Heart left ventricle (tissue), 16 donors: ENCODE measurements around the gene PRICKLE2. TPM values are rescaled to one million over a fixed set of nuclear protein-coding genes. Genes with fewer than 3 reads are reported as not detected.
A peak's percentile ranks its signal among the peaks of the same experiment; 100 is the strongest.

Experiments
- ATAC-seq, 4 donors: fragments of 200-7000 bp; cut with Tn5 transposase; one replicate each; pipeline ENCODE4 v1.9.1; 2020 to 2022; ENCODE audit warnings: moderate library complexity in 4 of 4, mild to moderate bottlenecking in 3 of 4, moderate number of reproducible peaks in 1 of 4
- DNase-seq, 5 donors: peaks; one replicate each; pipeline ENCODE4 v3.0.0-alpha.2; 2020
- H3K27ac ChIP-seq, 12 donors: fragments of 200-600 bp; sonication (generic) in 4 of 12; one replicate each; pipeline versions ENCODE4 v1.5.0 to v1.8.0; 2016 to 2022; ENCODE audit warnings: mild to moderate bottlenecking in 2 of 12
- H3K27me3 ChIP-seq, 9 donors: fragments of 200-600 bp; sonication (generic) in 2 of 9; one replicate each; pipeline versions ENCODE4 v1.5.1 to v1.8.0; 2016 to 2022; ENCODE audit warnings: mild to moderate bottlenecking in 3 of 9
- H3K36me3 ChIP-seq, 9 donors: fragments of 200-600 bp; sonication (generic) in 2 of 9; one replicate each; pipeline versions ENCODE4 v1.5.0 to v1.8.0; 2018 to 2022; ENCODE audit warnings: mild to moderate bottlenecking in 2 of 9
- H3K4me1 ChIP-seq, 12 donors: fragments of 200-600 bp; sonication (generic) in 4 of 12; one replicate each; pipeline versions ENCODE4 v1.5.0 to v1.8.0; 2016 to 2022; ENCODE audit warnings: mild to moderate bottlenecking in 3 of 12
- H3K4me3 ChIP-seq, 12 donors: fragments of 200-600 bp; sonication (generic) in 4 of 12; one replicate each; pipeline versions ENCODE4 v1.5.0 to v1.8.0; 2017 to 2022; ENCODE audit warnings: mild to moderate bottlenecking in 9 of 12, moderate library complexity in 4 of 12
- H3K9me3 ChIP-seq, 12 donors: fragments of 200-600 bp; sonication (generic) in 4 of 12; one replicate each; pipeline versions ENCODE4 v1.5.0 to v1.8.0; 2016 to 2022; ENCODE audit warnings: mild to moderate bottlenecking in 1 of 12
- POLR2A ChIP-seq, 2 donors: fragments of 450-650 bp; IDR thresholded peaks; one replicate each; pipeline ENCODE4 v1.6.1; 2017; ENCODE audit warnings: antibody characterized with exemption in 2 of 2, mild to moderate bottlenecking in 2 of 2, moderate library complexity in 2 of 2
- WGBS, 4 donors: extraction: QIAGEN DNeasy Blood & Tissue Kit in 2 of 4; methylation state at CpG; one replicate each; pipeline versions ENCODE4 v1.1.5 to v1.1.7; 2013 to 2018; 5-methylcytosine and 5-hydroxymethylcytosine counted together
- intact Hi-C, 10 donors: fragments of 100-400 bp; cut with DNase I; formaldehyde crosslinking; loops; one replicate each; pipeline versions ENCODE4 v1.11.1 to v1.14.2; 2022
- polyA plus RNA-seq, 2 donors: library from polyadenylated mRNA; stranded (reverse); fragments of 200-250 nt; gene quantifications; one replicate each; pipeline ENCODE4 v1.2.3, GENCODE V29; 2013
- total RNA-seq, 9 donors: library from RNA; depleted of rRNA in 2 of 9; stranded (reverse); fragments of >200 nt in 2 of 9; fragmentation: NEBNext Ultra II Directional in 3 of 9; extraction: Animal tissue kit (Norgen Biotek cat#: 25700) in 3 of 9; gene quantifications; one replicate each; pipeline versions ENCODE4 v1.1.0 to v1.2.4, GENCODE V29; 2016 to 2023
- TF ChIP-seq, protein P1 (sequence below), 12 donors: fragments of 200-600 bp; sonication (generic) in 4 of 12; IDR thresholded peaks; one replicate each; pipeline versions ENCODE4 v1.5.0 to v1.8.0; 2018 to 2022; ENCODE audit warnings: antibody characterized with exemption in 12 of 12, mild to moderate bottlenecking in 5 of 12
- donor health status: ischemic (EF 13 %, LVEDD 7.1; RV severe dilation, severe dysfunction).
- donor health status: healthy with polysubstance abuse.
- donor health status: DM: no; HTN: yes; CAD: no.
- donor health status: DM: no; HTN: no; CAD: no.
- donor health status: ischemic (EF 25% LVEDD 6.9; RV normal size, moderate dysfunction).
- donor health status: ischemic (EF 25% LVEDD 5.7; RV mildly dilated, moderate dysfunction).
- donor health status: healthy.
- donor health status: DM: yes; HTN: yes; CAD: no.
- donor health status: ischemic (EF 35%, LVEDD 5.7; RV mildly dilated, moderate dysfunction).
- donor health status: nonischemic (EF 11% LVEDD 7.7; RV severe dilation, severe dysfunction).
- donor health status: DM: yes; HTN: yes; CAD: no.
- donor health status: PGD.
- donor health status: ischemic (EF 29% LVEDD 5.4; RV normal size, mild dysfunction).
- donor health status: nonischemic (EF 23%, LVEDD 6.1; RV moderate dilation, normal function).

PRICKLE2 gene
- total and polyA plus RNA-seq, 11 donors, result 1.5 to 15.2 (median 7.3) TPM

- peaks cover 0 to 34% (median 14%) of the 10 kb centered on the region in 12 donors for H3K4me1 ChIP-seq
- DNase-seq, result peak in 1 of 5 donors; percentile 36
- H3K36me3 ChIP-seq, result peaks cover 0 to 8% (median 0%) of the 10 kb centered on the region in 9 donors
- no peaks in the 10 kb centered on the region for H3K27me3 ChIP-seq
- peaks cover 0 to 7% (median 3%) of the 10 kb centered on the region in 12 donors for H3K9me3 ChIP-seq
- intact Hi-C loops, result loop anchor here in 1 of 10 donors (10.0 kb wide), 1 partner anchor 162 kb away; no protein-coding TSS in a partner anchor
- no peak overlapping the region for H3K4me3 ChIP-seq
- WGBS, 4 donors, result 39 to 62% (median 52%) methylated on average over 2 of the region's 2 CpGs
- TF ChIP-seq, protein P1, sequence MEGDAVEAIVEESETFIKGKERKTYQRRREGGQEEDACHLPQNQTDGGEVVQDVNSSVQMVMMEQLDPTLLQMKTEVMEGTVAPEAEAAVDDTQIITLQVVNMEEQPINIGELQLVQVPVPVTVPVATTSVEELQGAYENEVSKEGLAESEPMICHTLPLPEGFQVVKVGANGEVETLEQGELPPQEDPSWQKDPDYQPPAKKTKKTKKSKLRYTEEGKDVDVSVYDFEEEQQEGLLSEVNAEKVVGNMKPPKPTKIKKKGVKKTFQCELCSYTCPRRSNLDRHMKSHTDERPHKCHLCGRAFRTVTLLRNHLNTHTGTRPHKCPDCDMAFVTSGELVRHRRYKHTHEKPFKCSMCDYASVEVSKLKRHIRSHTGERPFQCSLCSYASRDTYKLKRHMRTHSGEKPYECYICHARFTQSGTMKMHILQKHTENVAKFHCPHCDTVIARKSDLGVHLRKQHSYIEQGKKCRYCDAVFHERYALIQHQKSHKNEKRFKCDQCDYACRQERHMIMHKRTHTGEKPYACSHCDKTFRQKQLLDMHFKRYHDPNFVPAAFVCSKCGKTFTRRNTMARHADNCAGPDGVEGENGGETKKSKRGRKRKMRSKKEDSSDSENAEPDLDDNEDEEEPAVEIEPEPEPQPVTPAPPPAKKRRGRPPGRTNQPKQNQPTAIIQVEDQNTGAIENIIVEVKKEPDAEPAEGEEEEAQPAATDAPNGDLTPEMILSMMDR (IDR thresholded peaks at IDR 0.05), result no peak
- TF ChIP-seq POLR2A (IDR thresholded peaks at IDR 0.05), result no peak
- peak overlapping the region in 1 of 12 donors; percentile 38 for H3K27ac ChIP-seq
- no peak for ATAC-seq
Measured at GRCh38 chr3:64242435-64242834, 17.2 kb upstream of the PRICKLE2 start.

- 71 to 94% (median 75%) methylated on average over 2 of the region's 2 CpGs for WGBS, 4 donors
- Histone ChIP-seq H3K27me3 (no peaks in the 10 kb centered on the region), H3K36me3 (peaks cover 0 to 15% (median 0%) of the 10 kb centered on the region in 9 donors), H3K4me1 (peaks cover 0 to 26% (median 12%) of the 10 kb centered on the region in 12 donors), H3K4me3 (no peak overlapping the region), H3K27ac (peak overlapping the region in 1 of 12 donors; percentile 81), H3K9me3 (peaks cover 0 to 19% (median 7%) of the 10 kb centered on the region in 12 donors)
- no peak for ATAC-seq
- TF ChIP-seq POLR2A (IDR thresholded peaks at IDR 0.05), result no peak
- TF ChIP-seq, protein P1 (IDR thresholded peaks at IDR 0.05), result no peak
- intact Hi-C loops, result loop anchor here in 1 of 10 donors (10.0 kb wide), 1 partner anchor 164 kb away; no protein-coding TSS in a partner anchor
- no peak for DNase-seq
Measured at GRCh38 chr3:64240959-64241358, 15.7 kb upstream of the PRICKLE2 start.

DNA sequence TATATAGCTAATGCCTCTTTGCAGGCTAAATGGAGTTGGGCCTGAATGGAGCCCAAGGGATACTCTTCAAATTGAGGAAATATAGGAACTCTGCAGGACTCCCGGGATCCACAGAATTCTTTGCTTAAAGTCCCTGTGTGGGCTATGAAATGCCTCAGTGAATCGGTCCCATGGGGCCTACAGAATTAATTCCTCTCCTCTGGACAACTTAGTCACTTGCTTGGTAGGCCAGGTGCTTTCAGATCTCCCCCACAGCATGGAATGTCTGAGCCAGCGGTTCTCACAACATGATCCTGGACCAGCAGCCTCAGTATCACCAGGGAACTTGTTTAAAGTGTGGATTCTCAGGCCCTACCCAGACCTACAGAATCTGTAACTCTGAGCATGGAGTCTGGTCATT lies 15.1 kb upstream of the PRICKLE2 start:
- no peak for TF ChIP-seq POLR2A (IDR thresholded peaks at IDR 0.05)
- TF ChIP-seq, protein P1 (IDR thresholded peaks at IDR 0.05), result no peak
- Histone ChIP-seq H3K36me3 (peaks cover 0 to 19% (median 0%) of the 10 kb centered on the region in 9 donors), H3K4me1 (peaks cover 0 to 26% (median 12%) of the 10 kb centered on the region in 12 donors), H3K27me3 (no peaks in the 10 kb centered on the region), H3K4me3 (no peak overlapping the region), H3K27ac (peak overlapping the region in 1 of 12 donors; percentile 81), H3K9me3 (peaks cover 0 to 20% (median 7%) of the 10 kb centered on the region in 12 donors)
- 73 to 82% (median 78%) methylated on average over 3 of the region's 3 CpGs for WGBS, 4 donors
- ATAC-seq (no peak), DNase-seq (no peak)
- intact Hi-C loops, result loop anchor here in 1 of 10 donors (10.0 kb wide), 1 partner anchor 164 kb away; no protein-coding TSS in a partner anchor

GRCh38 chr3:64239841-64240240 lies 14.6 kb upstream of the PRICKLE2 start:
- ATAC-seq (no peak), DNase-seq (no peak)
- H3K27ac ChIP-seq, result peak overlapping the region in 5 of 12 donors; percentile 48 to 81 (median 64)
- H3K4me1 ChIP-seq, result peaks cover 0 to 26% (median 11%) of the 10 kb centered on the region in 12 donors
- peaks cover 0 to 20% (median 7%) of the 10 kb centered on the region in 12 donors for H3K9me3 ChIP-seq
- intact Hi-C loops, result loop anchor here in 1 of 10 donors (10.0 kb wide), 1 partner anchor 165 kb away; no protein-coding TSS in a partner anchor
- H3K4me3 ChIP-seq, result no peak overlapping the region
- H3K27me3 ChIP-seq, result no peaks in the 10 kb centered on the region
- TF ChIP-seq, protein P1 (IDR thresholded peaks at IDR 0.05), result no peak
- TF ChIP-seq POLR2A (IDR thresholded peaks at IDR 0.05), result no peak
- WGBS, 4 donors, result 94 to 99% (median 97%) methylated on average over 5 of the region's 5 CpGs
- peaks cover 0 to 21% (median under 1%) of the 10 kb centered on the region in 9 donors for H3K36me3 ChIP-seq
